Measurements from ENCODE around the gene LAMA2.

- TF ChIP-seq CEBPB (IDR thresholded peaks at IDR 0.05) (no peak), ZBTB7A (IDR thresholded peaks at IDR 0.05; ENCODE audit: low read depth) (no peak), YY1 (IDR thresholded peaks at IDR 0.05; ENCODE audit: low read depth) (no peak), EP300 (IDR thresholded peaks at IDR 0.05; ENCODE audit: borderline replicate concordance) (no peak), RAD21 (IDR thresholded peaks at IDR 0.05; ENCODE audit: low read depth) (no peak)
- TF ChIP-seq, protein P1, sequence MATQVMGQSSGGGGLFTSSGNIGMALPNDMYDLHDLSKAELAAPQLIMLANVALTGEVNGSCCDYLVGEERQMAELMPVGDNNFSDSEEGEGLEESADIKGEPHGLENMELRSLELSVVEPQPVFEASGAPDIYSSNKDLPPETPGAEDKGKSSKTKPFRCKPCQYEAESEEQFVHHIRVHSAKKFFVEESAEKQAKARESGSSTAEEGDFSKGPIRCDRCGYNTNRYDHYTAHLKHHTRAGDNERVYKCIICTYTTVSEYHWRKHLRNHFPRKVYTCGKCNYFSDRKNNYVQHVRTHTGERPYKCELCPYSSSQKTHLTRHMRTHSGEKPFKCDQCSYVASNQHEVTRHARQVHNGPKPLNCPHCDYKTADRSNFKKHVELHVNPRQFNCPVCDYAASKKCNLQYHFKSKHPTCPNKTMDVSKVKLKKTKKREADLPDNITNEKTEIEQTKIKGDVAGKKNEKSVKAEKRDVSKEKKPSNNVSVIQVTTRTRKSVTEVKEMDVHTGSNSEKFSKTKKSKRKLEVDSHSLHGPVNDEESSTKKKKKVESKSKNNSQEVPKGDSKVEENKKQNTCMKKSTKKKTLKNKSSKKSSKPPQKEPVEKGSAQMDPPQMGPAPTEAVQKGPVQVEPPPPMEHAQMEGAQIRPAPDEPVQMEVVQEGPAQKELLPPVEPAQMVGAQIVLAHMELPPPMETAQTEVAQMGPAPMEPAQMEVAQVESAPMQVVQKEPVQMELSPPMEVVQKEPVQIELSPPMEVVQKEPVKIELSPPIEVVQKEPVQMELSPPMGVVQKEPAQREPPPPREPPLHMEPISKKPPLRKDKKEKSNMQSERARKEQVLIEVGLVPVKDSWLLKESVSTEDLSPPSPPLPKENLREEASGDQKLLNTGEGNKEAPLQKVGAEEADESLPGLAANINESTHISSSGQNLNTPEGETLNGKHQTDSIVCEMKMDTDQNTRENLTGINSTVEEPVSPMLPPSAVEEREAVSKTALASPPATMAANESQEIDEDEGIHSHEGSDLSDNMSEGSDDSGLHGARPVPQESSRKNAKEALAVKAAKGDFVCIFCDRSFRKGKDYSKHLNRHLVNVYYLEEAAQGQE (IDR thresholded peaks at IDR 0.05; ENCODE audit: low read depth) = no peak
Observed at GRCh38 chr6:129453073-129453472, 570.1 kb downstream of the LAMA2 start.
